CD4-positive, alpha-beta T cell (primary cell): Measurements from ENCODE around the gene FGF22. TPM values are rescaled to one million over a fixed set of nuclear protein-coding genes. Genes with fewer than 3 reads are reported as not detected.
A peak's percentile ranks its signal among the peaks of the same experiment; 100 is the strongest.

ENCODE experiments used
- ATAC-seq: fragments of 200-7000 bp; cut with Tn5 transposase; one replicate; pipeline ENCODE4 v1.10.0; 2022; ENCODE audit warnings: mild to moderate bottlenecking; ENCODE audit not compliant: poor library complexity
- CTCF ChIA-PET: fragments of 350-600 bp; sonication (Branson Sonifier 250); formaldehyde crosslinking; loops from one replicate; lab custom pipeline; 2021; ENCODE audit warnings: antibody characterized with exemption, inconsistent platforms; lab: Charles Lee
- POLR2A ChIA-PET: fragments of 350-600 bp; sonication (Branson Sonifier 250); formaldehyde crosslinking; loops from one replicate; lab custom pipeline; 2021; ENCODE audit warnings: antibody characterized with exemption, inconsistent platforms; lab: Charles Lee
- DNase-seq, 14 experiments: peaks; one replicate each; pipeline ENCODE4 v3.0.0-alpha.2; 2013 to 2020; ENCODE audit warnings: mixed read lengths in 2 of 14
- H3K27ac ChIP-seq, 2 donors: one replicate each; pipeline versions ENCODE4 v1.5.1 to v1.7.0; 2013; ENCODE audit warnings: low read length in 2 of 2, low read depth in 1 of 2, mild to moderate bottlenecking in 1 of 2
- H3K27me3 ChIP-seq, 2 experiments: 1 replicate in 1 of 2; 2 replicates in 1 of 2; pipeline versions ENCODE4 v1.6.1 to v1.7.0; 2013; ENCODE audit warnings: low read length in 2 of 2, control low read depth in 1 of 2, mild to moderate bottlenecking in 1 of 2, moderate library complexity in 1 of 2; ENCODE audit not compliant: insufficient read depth in 2 of 2, control insufficient read depth in 1 of 2
- H3K36me3 ChIP-seq: one replicate; pipeline ENCODE4 v1.6.1; 2013; ENCODE audit warnings: low read length, control low read depth; ENCODE audit not compliant: insufficient read depth
- H3K4me1 ChIP-seq: one replicate; pipeline ENCODE4 v1.6.1; 2013; ENCODE audit warnings: low read length, control low read depth; ENCODE audit not compliant: insufficient read depth
- H3K4me3 ChIP-seq: one replicate; pipeline ENCODE4 v1.5.1; 2013; ENCODE audit warnings: mild to moderate bottlenecking, low read length, moderate library complexity
- H3K9me3 ChIP-seq, 2 experiments: 1 replicate in 1 of 2; 2 replicates in 1 of 2; pipeline versions ENCODE4 v1.6.1 to v1.7.0; 2013; ENCODE audit warnings: low read length in 2 of 2, mild to moderate bottlenecking in 2 of 2, control low read depth in 1 of 2, moderate library complexity in 1 of 2; ENCODE audit not compliant: control insufficient read depth in 1 of 2, insufficient read depth in 1 of 2
- H3K27ac Mint-ChIP-seq: one replicate; pipeline ENCODE4 v1.8.0; 2020; ENCODE audit warnings: mixed read lengths
- H3K27me3 Mint-ChIP-seq: one replicate; pipeline ENCODE4 v1.8.0; 2021; ENCODE audit warnings: mixed read lengths
- H3K36me3 Mint-ChIP-seq: one replicate; pipeline ENCODE4 v1.8.0; 2021; ENCODE audit warnings: low read depth, mixed read lengths
- H3K4me1 Mint-ChIP-seq: one replicate; pipeline ENCODE4 v1.8.0; 2021; ENCODE audit warnings: low read depth, mixed read lengths
- H3K4me3 Mint-ChIP-seq: one replicate; pipeline ENCODE4 v1.8.0; 2020; ENCODE audit warnings: mild to moderate bottlenecking, mixed read lengths
- H3K9me3 Mint-ChIP-seq: one replicate; pipeline ENCODE4 v1.8.0; 2020; ENCODE audit warnings: mixed read lengths
- CTCF ChIP-seq: fragments of 200-600 bp; IDR thresholded peaks from one replicate; pipeline ENCODE4 v1.8.0; 2022; ENCODE audit warnings: antibody characterized with exemption, mild to moderate bottlenecking
- intact Hi-C, 2 experiments: fragments of 100-400 bp; cut with DNase I in 1 of 2; cut with micrococcal nuclease in 1 of 2; formaldehyde crosslinking; loops; one replicate each; pipeline versions ENCODE4 v1.15.1 to v1.9.0; 2023 to 2025; cut with DNase I, micrococcal nuclease
- total RNA-seq, 174 experiments: library from RNA in 2 of 174; stranded (reverse) in 2 of 174; gene quantifications; one replicate each; pipeline ENCODE4 v1.2.3 and lab custom pipeline; 2021 to 2026

Gene FGF22
- total RNA-seq, 2 experiments from 2014 or later = 0.42 to 0.49 TPM

- H3K36me3 ChIP-seq = peaks cover 23% of the 10 kb centered on the region
- DNase-seq = no peak
- ChIA-PET POLR2A (no interaction called here), CTCF (no interaction called here)
- Mint-ChIP-seq H3K27ac (no peak overlapping the region), H3K27me3 (peaks cover 3% of the 10 kb centered on the region), H3K4me1 (peaks cover 25% of the 10 kb centered on the region), H3K4me3 (no peak overlapping the region), H3K9me3 (no peaks in the 10 kb centered on the region), H3K36me3 (peaks cover 31% of the 10 kb centered on the region)
- no peak for ATAC-seq
- no peaks in the 10 kb centered on the region for H3K9me3 ChIP-seq
- no peak overlapping the region for H3K27ac ChIP-seq
- H3K4me3 ChIP-seq = no peak overlapping the region
- no peaks in the 10 kb centered on the region for H3K27me3 ChIP-seq
- H3K4me1 ChIP-seq = peaks cover 34% of the 10 kb centered on the region
- no peak for TF ChIP-seq CTCF
- intact Hi-C loops = no loop called here
Observed at GRCh38 chr19:613732-614567, 25.7 kb upstream of the FGF22 start.

GRCh38 chr19:615619-616018 lies 24.1 kb upstream of the FGF22 start:
- H3K4me1 Mint-ChIP-seq = peaks cover 16% of the 10 kb centered on the region
- intact Hi-C loops = no loop called here
- DNase-seq (peak in 1 of 14 experiments; percentile 36), ATAC-seq (no peak)
- H3K36me3 Mint-ChIP-seq = peaks cover 34% of the 10 kb centered on the region
- H3K9me3 Mint-ChIP-seq = no peaks in the 10 kb centered on the region
- Histone ChIP-seq H3K36me3 (peaks cover 38% of the 10 kb centered on the region), H3K9me3 (no peaks in the 10 kb centered on the region), H3K4me3 (no peak overlapping the region), H3K4me1 (peaks cover 19% of the 10 kb centered on the region), H3K27me3 (no peaks in the 10 kb centered on the region), H3K27ac (no peak overlapping the region)
- H3K27me3 Mint-ChIP-seq = peaks cover 3% of the 10 kb centered on the region
- H3K27ac Mint-ChIP-seq = no peak overlapping the region
- ChIA-PET CTCF (no interaction called here), POLR2A (no interaction called here)
- H3K4me3 Mint-ChIP-seq = peak overlapping the region; percentile 12
- TF ChIP-seq CTCF = no peak

GRCh38 chr19:616062-616700 lies 23.5 kb upstream of the FGF22 start:
- Histone ChIP-seq H3K4me3 (no peak overlapping the region), H3K9me3 (no peaks in the 10 kb centered on the region), H3K4me1 (peaks cover 14% of the 10 kb centered on the region), H3K27ac (no peak overlapping the region), H3K36me3 (peaks cover 38% of the 10 kb centered on the region), H3K27me3 (no peaks in the 10 kb centered on the region)
- DNase-seq (no peak), ATAC-seq (no peak)
- Mint-ChIP-seq H3K9me3 (no peaks in the 10 kb centered on the region), H3K36me3 (peaks cover 34% of the 10 kb centered on the region), H3K27me3 (peaks cover 3% of the 10 kb centered on the region), H3K4me1 (peaks cover 10% of the 10 kb centered on the region), H3K4me3 (no peak overlapping the region), H3K27ac (no peak overlapping the region)
- no peak for TF ChIP-seq CTCF
- CTCF ChIA-PET = no interaction called here
- intact Hi-C loops = no loop called here
- POLR2A ChIA-PET = no interaction called here
